GM18951 (cell line): ENCODE data around the gene BAIAP2L1.
"Not testable (repeated sequence)": the region's sequence is repeated elsewhere in the genome, so short reads cannot be mapped to it uniquely, and the experiment has no call there.

Source experiments
- POLR2A ChIP-seq: IDR thresholded peaks from 4 replicates; pipeline ENCODE4 v1.6.1; 2011; ENCODE audit warnings: mild to moderate bottlenecking; ENCODE audit not compliant: insufficient read length, insufficient read depth; ENCODE audit errors: extremely low read depth
- in situ Hi-C: fragments of 300-500 bp; cut with MboI; formaldehyde crosslinking; loops from one replicate; pipeline ENCODE4 v1.12.0; 2022; ENCODE audit warnings: low sequenced_read_pairs, mixed read lengths, inconsistent platforms; ENCODE audit not compliant: unreplicated experiment

BAIAP2L1 gene, protein sequence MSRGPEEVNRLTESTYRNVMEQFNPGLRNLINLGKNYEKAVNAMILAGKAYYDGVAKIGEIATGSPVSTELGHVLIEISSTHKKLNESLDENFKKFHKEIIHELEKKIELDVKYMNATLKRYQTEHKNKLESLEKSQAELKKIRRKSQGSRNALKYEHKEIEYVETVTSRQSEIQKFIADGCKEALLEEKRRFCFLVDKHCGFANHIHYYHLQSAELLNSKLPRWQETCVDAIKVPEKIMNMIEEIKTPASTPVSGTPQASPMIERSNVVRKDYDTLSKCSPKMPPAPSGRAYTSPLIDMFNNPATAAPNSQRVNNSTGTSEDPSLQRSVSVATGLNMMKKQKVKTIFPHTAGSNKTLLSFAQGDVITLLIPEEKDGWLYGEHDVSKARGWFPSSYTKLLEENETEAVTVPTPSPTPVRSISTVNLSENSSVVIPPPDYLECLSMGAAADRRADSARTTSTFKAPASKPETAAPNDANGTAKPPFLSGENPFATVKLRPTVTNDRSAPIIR

DNA sequence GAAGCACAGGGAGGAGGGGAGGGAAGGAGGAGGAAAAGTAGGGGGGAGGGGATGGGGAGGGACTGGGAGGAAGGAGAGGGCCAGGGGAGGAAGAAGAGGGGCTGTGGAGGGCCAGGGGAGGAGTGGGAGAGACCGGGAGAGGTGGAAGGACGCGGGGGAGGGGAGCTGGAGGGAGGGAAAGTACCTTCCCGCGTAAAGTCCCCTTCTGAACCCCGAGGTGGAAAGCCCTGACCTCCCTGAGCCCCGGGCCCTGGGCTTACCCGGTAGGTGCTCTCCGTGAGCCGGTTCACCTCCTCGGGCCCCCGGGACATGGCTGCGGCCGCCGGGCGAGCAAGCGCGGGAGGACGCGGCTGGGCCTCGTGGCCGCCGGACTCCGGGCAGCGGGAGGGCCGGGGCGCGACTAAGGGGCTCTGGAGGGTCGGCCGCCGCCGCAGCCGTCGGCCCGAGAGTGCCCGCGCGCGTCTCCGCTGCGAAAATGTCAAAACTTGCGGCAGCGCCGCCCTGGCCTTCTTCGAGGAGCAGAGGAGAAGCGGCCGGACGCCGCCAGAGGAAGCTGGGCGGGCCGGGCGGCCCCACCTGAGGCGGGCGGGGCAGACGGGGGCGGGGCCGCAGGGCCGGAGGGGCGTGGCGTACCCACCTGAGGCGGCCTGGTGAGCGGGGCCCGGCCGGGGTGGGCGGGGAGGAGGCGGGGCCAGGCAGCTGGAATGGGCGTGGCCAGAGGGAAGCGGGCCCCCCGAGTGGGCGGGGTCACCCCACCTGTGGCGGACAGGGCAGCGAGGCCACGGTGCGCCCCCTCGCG, at the start of gene BAIAP2L1:
TSS of gene BAIAP2L1 (minus strand) at position 549 of the 799 bp plus-strand sequence. CDS start at position 311, 238 bp downstream.
- in situ Hi-C loops, result no loop called here
- TF ChIP-seq POLR2A, result no peak

DNA sequence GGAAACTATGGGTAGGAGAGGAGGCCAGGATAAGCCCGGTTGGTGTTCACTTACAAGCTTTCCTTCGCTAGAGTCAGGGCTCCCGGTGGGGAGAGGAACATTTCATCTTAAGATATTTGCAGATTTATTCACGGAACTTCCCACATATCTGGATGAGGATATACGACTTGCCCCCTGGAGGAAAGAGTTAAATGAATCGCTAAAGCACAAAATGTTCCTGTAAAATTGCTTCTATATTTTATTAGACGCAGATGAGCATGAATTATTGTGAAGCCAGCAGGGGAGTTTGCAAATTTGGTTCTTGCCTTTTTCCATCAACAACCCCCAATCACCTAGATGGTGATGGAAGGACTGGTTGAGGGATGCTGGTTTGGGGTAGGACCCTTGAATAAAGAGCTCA, 47.9 kb upstream of the BAIAP2L1 start:
- in situ Hi-C loops, result no loop called here
- no peak for TF ChIP-seq POLR2A

DNA sequence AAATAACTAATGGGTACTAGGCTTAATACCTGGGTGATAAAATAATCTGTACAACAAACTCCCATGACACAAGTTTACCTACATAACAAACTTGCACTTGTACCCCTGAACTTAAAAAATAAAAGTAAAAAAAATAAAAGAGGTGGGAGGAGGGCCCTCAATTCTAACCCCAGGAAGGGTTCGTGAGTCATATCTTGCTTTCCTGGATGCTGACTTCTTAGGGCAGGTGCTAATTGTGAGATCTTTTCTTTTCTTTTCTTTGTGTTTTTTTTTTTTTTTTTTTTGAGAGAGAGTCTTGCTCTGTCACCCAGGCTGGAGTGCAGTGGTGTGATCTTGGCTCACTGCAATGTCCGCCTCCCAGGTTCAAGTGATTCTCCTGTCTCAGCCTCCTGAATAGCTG, 40.1 kb upstream of the BAIAP2L1 start:
- in situ Hi-C loops, result not testable (repeated sequence)

DNA sequence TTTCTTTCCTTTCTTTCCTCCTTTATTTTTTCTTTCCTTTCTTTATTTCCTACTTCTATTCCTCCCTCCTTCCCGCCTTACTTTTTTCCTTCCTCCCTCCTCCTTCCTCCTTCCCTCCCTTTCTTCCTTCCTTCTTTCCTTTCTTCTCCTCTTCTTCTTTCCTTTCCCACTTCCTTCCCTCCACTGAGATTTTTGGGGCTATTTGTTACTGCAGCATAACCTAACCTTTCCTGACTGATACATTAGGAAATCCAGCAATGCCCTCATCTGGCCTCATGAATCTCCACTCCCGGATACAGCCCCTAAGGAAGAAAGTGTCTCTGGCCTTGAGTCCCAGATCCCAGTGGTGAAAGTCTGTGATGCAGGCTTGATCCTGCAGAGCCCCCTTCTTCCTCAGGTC, 38.6 kb upstream of the BAIAP2L1 start:
- in situ Hi-C loops, result loop anchor here (10.0 kb wide), 1 partner anchor 295 kb away; no protein-coding TSS in a partner anchor
- TF ChIP-seq POLR2A, result no peak

DNA sequence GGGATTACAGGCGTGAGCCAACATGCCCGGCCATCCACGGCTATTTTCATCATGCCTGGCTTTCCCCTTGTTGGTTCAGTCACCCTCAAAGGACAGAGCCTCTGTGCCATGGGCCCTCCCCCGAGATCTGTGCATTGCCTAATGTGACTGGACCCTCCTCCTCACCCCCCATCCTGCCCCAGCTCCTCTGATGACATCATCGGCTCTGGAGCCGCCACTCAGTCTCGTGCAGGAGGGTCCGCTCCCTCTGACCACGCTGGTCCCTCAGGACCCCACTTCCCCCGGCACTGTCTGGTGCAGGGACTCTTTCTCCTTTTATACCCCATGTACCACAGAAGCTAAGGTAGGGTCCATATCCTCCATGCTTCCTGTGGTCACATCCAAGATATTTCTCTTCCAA, 33.2 kb upstream of the BAIAP2L1 start:
- TF ChIP-seq POLR2A, result no peak
- in situ Hi-C loops, result loop anchor here (5.0 to 10.0 kb wide), 2 partner anchors 301 to 408 kb away; no protein-coding TSS in a partner anchor

DNA sequence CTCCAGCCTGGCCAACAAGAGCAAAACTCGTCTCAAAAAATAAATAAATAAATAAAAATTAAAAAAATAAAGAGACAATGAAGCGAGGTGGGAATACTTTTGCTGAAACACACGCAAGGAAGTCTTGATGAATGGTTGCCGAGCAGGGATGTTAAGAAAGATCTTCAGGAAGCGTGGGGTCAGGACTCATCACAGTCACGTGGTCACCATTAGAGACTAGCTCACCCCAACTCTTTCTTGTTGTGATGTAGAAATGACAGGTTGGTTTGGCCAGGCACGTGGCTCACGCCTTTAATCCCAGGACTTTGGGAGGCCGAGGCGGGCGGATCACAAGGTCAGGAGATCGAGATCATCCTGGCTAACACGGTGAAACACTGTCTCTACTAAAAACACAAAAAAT, 28.9 kb upstream of the BAIAP2L1 start:
- TF ChIP-seq POLR2A, result no peak
- in situ Hi-C loops, result loop anchor here (5.0 to 10.0 kb wide), 2 partner anchors 305 to 413 kb away; no protein-coding TSS in a partner anchor

DNA sequence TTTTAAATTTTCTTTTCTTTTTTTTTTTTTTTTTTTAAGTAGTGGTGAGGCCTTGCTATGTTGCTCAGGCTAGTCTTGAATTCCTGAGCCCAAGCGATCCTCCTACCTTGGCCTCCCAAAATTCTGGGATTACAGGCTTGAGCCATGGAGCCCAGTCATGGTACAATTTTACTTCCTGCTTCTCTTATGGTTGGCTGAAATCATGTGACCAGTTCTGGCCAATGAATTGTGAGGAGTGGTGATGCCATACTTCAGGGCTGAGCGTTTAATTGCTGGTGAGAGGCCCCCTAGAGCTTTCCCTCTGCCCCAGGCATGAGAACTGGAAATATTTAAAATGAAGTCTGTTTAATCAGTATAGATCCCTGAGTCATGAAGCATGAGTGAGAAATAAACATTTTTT, 22.2 kb upstream of the BAIAP2L1 start:
- in situ Hi-C loops, result no loop called here
- TF ChIP-seq POLR2A, result no peak

DNA sequence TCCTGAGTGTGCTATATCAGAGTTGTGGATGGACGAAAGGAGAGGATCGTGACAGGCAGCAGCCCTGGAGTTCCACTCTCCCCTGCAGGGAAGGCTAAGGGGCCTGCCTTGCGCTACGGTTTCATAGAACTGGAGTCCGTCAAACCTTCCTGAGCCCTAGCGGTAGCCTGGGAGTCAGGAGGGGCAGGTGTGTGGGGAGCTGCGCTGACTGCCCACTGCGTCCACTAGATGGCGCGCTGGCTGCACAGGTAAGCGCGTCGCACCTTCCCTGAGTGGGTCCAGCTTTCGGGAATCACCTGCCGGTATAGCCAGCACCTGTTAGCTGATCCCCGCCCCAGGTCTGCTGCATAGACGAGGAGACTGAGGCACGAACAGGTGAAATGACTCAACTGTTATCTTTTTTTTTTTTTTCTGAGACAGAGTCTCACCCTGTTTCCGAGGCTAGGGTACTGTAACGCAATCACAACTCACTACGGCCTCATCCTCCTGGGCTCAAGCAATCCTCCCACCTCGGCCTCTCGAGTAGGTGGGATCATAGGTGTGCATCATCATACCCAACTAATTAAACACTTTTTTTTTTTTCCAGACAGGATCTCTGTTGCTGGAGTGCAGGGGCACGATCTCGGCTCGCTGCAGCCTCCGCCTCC, 20.2 kb upstream of the BAIAP2L1 start:
- in situ Hi-C loops, result no loop called here
- no peak for TF ChIP-seq POLR2A

DNA sequence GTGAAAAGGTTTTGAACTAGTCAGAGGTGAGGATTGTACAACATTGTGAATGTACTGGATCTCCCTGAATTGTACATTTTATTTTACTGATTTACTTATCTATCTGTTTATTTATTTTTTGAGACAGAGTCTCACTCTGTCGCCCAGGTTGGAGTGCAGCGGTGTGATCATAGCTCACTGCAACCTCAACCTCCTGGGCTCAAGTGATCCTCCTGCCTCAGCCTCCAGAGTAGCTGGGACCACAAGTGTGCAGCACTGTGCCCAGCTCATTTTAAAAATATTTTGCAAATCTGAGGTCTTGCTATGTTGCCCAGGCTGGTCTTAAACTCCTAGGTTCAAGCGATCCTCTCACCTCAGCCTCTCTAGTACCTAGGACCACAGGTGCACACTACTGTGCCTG, 19.1 kb upstream of the BAIAP2L1 start:
- in situ Hi-C loops, result not testable (repeated sequence)

DNA sequence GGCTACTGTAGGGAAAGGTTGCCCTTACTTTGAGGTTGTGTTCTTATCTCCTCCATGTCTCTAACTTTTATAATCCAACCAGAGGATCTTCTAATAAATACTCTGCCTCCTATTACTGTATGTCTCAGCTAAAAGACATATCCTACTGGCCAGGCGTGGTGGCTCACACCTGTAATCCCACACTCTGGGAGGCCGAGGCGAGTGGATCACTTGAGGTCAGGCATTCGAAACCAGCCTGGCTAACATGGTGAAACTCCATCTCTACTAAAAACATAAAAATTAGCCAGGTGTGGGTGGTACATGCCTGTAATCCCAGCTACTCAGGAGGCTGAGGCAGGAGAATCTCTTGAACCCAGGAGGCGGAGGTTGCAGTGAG, 18.4 kb upstream of the BAIAP2L1 start:
- in situ Hi-C loops, result not testable (repeated sequence)

DNA sequence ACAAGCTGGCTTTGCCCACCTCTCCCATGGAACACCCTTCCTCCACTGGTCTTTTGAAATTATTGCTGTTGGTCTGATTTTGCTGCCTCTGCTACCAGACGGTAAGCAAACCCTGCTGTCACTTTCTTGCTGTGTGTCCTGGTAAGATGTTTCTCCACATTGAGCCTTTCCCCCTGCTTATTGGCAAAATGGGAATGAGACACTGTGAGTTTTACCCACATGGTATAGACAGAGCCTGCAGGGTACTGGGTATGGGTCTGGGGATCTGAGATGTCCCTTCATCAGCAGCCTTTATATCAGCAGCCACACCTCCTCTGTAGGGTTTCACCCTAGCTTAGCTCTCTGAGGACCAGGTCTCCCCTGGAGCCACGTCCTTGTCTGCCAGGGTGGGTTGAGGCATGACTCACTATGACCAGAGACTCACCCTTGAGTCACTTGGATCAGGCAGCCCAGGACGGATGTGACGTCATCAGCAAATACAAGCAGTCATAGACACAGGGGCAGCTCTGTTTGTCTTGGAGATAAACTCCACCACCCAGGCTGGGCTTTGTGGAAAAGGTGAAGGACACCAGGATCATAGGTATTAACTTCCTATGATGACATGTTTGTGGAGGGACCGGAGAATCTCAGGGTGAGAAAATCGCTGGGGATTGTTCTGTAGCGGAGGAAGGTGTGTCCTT, 17.9 kb upstream of the BAIAP2L1 start:
- in situ Hi-C loops, result no loop called here
- no peak for TF ChIP-seq POLR2A

DNA sequence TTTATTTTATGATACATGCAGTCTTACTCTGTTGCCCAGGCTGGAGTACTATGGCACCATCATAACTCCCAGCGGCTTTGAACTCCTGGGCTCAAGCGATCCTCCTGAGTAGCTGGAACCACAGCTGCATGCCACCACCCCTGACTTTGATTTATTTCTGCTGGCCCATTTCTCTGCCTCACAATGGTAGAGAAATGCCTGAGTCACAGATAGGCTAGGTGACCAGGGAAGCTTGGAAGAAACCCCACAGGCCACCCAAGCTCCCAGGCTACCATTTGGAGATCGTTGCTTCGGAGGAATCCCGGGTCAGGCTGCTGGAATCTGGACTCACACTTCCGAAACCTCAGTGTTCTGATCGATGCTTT, 17.4 kb upstream of the BAIAP2L1 start:
- in situ Hi-C loops, result no loop called here
- TF ChIP-seq POLR2A, result no peak

DNA sequence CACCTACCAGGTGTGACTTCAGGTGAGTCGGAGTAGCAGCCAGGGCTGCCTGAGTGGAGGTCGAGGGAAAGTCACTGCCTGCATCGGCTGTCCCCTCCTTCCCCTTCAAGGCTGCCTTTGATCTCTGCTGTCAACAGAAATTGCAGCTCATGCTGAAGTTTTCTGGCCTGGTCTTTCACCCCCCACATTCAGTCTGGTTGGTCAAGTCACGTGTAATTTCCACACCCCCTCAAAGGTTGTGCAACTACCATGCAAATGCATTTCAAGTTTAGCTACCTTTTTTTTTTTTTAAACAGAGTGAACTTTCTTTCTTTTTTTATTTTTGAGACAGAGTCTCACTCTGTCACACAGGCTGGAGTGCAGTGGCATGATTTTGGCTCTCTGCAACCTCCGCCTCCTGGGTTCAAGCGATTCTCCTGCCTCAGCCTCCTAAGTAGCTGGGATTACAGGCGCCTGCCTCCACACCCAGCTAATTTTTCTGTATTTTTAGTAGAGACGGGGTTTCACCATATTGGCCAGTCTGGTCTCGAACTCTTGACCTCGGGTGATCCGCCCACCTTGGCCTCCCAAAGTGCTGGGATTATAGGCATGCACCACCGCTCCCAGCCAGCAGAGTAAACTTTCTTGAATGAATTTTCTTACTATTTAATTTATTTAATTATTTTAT, 16.8 kb upstream of the BAIAP2L1 start:
- in situ Hi-C loops, result not testable (repeated sequence)
